A673 (cell line): ENCODE data around the gene ZNF205.

Experiments
- EZH2 ChIP-seq: fragments of 200-600 bp; sonication (generic); IDR thresholded peaks from 2 replicates; pipeline ENCODE4 v1.6.1; 2017; ENCODE audit warnings: borderline replicate concordance, low read depth, mild to moderate bottlenecking, mixed read lengths, antibody characterized with exemption, low read length; ENCODE audit not compliant: poor library complexity, severe bottlenecking
- TF ChIP-seq, protein P1 (sequence below): fragments of 300-800, 200-600 bp; sonication (generic); conservative IDR thresholded peaks from 2 replicates; pipeline ENCODE4 v1.5.1; 2017; ENCODE audit warnings: low read depth, mild to moderate bottlenecking, antibody characterized with exemption, low read length, moderate library complexity, mixed read lengths

DNA sequence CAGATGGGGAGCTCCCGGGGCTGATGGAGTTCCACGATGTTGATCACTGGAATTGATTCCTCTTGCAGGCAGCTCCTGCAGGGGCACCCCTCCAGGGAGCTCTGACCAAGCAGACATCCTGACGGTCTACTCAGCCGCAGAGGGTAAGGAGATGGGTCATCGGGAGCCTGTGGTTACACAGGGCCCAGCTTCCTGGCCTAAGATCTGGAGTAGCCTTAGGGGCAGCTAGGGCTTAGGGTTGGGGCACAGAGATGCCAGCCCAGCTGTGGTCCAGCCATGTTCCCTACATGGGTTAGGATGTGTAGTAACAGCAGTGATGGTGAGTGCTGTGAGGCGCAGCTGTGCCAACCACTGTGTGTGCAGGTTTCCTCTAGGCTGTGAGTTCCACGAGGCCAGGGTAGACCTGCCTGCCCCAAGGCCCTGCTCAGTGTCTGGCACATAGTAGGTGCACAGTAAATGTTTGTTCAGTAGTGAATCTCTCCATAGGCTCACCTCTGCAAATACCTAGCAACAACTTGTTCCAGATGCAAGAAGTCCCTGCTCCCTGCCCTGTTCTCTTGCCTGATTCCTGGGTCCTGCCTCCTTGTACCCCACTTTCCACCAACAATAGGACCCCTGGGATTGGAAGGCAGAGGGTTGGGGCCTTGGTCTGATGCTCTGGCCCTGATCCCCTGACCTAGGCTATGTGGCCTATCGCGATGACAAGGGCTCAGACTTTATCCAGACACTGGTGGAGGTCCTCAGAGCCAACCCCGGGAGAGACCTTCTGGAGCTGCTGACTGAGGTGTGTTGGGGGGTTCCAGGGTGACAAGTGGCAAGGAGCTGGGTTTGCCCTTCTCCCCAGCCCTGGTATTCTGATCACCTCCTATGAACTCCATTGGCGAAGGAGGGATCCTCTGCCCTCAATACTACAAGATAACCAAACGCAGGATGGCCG is 36.1 kb downstream of the ZNF205 start:
- TF ChIP-seq, protein P1, sequence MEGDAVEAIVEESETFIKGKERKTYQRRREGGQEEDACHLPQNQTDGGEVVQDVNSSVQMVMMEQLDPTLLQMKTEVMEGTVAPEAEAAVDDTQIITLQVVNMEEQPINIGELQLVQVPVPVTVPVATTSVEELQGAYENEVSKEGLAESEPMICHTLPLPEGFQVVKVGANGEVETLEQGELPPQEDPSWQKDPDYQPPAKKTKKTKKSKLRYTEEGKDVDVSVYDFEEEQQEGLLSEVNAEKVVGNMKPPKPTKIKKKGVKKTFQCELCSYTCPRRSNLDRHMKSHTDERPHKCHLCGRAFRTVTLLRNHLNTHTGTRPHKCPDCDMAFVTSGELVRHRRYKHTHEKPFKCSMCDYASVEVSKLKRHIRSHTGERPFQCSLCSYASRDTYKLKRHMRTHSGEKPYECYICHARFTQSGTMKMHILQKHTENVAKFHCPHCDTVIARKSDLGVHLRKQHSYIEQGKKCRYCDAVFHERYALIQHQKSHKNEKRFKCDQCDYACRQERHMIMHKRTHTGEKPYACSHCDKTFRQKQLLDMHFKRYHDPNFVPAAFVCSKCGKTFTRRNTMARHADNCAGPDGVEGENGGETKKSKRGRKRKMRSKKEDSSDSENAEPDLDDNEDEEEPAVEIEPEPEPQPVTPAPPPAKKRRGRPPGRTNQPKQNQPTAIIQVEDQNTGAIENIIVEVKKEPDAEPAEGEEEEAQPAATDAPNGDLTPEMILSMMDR: no peak
- no peak for TF ChIP-seq EZH2
